ENCODE data around the gene LRIG1.
A peak's percentile ranks its signal among the peaks of the same experiment; 100 is the strongest.

The LRIG1 gene

GRCh38 chr3:66411961-66412887, 88.6 kb downstream of the LRIG1 start:
- TF ChIP-seq CREB1 (IDR thresholded peaks at IDR 0.05; ENCODE audit: low read depth), result no peak
- no peak for TF ChIP-seq MAX (IDR thresholded peaks at IDR 0.05)
- no peak for TF ChIP-seq EGR1 (IDR thresholded peaks at IDR 0.05)
- no peak for TF ChIP-seq RAD21 (IDR thresholded peaks at IDR 0.05; ENCODE audit: low read depth)
- TF ChIP-seq FOXM1 (IDR thresholded peaks at IDR 0.05; ENCODE audit: borderline replicate concordance, low read depth), result no peak
- no peak for TF ChIP-seq TAF1 (IDR thresholded peaks at IDR 0.05; ENCODE audit: low read depth)
- TF ChIP-seq YY1 (IDR thresholded peaks at IDR 0.05; ENCODE audit: low read depth), result no peak
- TF ChIP-seq NFIC (IDR thresholded peaks at IDR 0.05), result no peak
- no peak for TF ChIP-seq TEAD4 (IDR thresholded peaks at IDR 0.05)
- no peak for TF ChIP-seq CEBPB (IDR thresholded peaks at IDR 0.05)
- TF ChIP-seq EP300 (IDR thresholded peaks at IDR 0.05; ENCODE audit: borderline replicate concordance), result no peak

DNA sequence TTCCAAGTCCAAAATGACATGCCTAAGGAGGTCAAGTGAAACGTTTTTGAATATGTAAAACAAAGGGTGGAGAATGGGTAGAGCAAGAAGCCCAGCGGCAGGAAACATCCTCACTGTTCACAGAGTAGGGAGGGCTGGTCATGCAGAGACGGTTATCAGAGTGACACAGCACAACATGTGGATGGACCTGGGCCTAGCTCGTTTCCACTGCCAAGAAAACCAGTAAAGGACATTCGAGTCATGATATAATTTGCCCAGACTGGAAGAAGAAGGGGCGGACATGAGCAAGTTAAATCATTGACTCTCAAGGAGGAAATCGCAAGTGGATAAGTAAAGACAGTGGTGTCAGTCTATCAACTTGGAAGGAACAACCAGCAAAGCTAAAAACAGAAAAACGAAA, 89.3 kb downstream of the LRIG1 start:
- TF ChIP-seq EP300 (IDR thresholded peaks at IDR 0.05; ENCODE audit: borderline replicate concordance), result no peak
- TF ChIP-seq, protein P1, sequence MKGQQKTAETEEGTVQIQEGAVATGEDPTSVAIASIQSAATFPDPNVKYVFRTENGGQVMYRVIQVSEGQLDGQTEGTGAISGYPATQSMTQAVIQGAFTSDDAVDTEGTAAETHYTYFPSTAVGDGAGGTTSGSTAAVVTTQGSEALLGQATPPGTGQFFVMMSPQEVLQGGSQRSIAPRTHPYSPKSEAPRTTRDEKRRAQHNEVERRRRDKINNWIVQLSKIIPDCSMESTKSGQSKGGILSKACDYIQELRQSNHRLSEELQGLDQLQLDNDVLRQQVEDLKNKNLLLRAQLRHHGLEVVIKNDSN (IDR thresholded peaks at IDR 0.05), result no peak
- TF ChIP-seq TCF12 (IDR thresholded peaks at IDR 0.05; ENCODE audit: low read depth), result no peak
- TF ChIP-seq, protein P2, sequence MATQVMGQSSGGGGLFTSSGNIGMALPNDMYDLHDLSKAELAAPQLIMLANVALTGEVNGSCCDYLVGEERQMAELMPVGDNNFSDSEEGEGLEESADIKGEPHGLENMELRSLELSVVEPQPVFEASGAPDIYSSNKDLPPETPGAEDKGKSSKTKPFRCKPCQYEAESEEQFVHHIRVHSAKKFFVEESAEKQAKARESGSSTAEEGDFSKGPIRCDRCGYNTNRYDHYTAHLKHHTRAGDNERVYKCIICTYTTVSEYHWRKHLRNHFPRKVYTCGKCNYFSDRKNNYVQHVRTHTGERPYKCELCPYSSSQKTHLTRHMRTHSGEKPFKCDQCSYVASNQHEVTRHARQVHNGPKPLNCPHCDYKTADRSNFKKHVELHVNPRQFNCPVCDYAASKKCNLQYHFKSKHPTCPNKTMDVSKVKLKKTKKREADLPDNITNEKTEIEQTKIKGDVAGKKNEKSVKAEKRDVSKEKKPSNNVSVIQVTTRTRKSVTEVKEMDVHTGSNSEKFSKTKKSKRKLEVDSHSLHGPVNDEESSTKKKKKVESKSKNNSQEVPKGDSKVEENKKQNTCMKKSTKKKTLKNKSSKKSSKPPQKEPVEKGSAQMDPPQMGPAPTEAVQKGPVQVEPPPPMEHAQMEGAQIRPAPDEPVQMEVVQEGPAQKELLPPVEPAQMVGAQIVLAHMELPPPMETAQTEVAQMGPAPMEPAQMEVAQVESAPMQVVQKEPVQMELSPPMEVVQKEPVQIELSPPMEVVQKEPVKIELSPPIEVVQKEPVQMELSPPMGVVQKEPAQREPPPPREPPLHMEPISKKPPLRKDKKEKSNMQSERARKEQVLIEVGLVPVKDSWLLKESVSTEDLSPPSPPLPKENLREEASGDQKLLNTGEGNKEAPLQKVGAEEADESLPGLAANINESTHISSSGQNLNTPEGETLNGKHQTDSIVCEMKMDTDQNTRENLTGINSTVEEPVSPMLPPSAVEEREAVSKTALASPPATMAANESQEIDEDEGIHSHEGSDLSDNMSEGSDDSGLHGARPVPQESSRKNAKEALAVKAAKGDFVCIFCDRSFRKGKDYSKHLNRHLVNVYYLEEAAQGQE (IDR thresholded peaks at IDR 0.05; ENCODE audit: low read depth), result no peak
- no peak for TF ChIP-seq MAX (IDR thresholded peaks at IDR 0.05)
- TF ChIP-seq ZBTB7A (IDR thresholded peaks at IDR 0.05; ENCODE audit: low read depth), result no peak
- TF ChIP-seq NFIC (IDR thresholded peaks at IDR 0.05), result no peak
- TF ChIP-seq CREB1 (IDR thresholded peaks at IDR 0.05; ENCODE audit: low read depth), result no peak

GRCh38 chr3:66410976-66411375, 89.8 kb downstream of the LRIG1 start:
- TF ChIP-seq RAD21 (IDR thresholded peaks at IDR 0.05; ENCODE audit: low read depth), result no peak
- no peak for TF ChIP-seq ZBTB7A (IDR thresholded peaks at IDR 0.05; ENCODE audit: low read depth)
- TF ChIP-seq, protein P2 (IDR thresholded peaks at IDR 0.05; ENCODE audit: low read depth), result no peak
- no peak for TF ChIP-seq TEAD4 (IDR thresholded peaks at IDR 0.05)
- no peak for TF ChIP-seq NFIC (IDR thresholded peaks at IDR 0.05)

DNA sequence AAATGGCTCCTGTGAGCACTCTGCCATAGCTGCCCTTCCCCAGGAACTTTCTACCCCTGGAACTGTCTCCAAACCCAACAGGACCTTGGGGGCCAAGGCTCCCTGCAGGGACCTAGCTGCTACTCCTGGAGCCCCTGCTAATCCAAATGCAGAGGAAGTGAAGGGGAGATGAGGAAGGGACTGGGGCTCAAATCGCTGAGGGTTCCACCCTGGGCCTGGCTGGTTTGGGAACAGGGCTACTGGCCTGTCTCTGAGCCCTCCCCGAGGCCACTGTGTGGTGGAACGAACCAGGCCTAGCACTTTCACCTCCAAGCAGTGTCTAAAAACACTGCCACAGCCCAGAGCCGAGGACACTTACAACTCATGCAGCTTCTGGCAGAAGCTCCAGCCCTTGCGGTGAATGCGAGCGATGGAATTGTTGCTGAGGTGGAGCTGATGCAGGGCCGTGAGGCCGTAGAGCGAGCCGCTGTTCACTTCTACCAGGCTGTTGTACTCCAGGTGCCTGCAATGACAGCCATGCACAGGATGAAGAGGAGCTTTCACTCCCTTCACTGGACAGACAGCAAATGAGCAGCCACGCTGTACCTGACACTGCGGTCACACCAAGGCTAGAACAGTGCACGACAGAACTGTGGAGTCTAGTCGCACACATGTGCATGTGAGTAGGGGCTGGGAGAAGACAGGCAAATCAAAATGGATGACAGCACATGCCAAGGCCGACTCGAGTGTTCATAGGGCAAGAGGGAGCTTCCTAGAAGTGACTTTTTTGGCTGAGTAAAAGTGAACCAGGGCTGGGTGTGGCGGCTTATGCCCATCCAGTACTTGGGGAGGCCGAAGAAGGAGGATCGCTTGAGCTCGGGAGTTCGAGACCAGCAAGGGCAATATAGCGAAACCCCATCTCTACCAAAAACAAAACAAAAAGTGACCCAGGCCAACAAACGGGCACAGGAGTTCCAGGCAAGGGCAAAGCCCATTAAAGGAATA, 90.8 kb downstream of the LRIG1 start:
- TF ChIP-seq YY1 (IDR thresholded peaks at IDR 0.05; ENCODE audit: low read depth) (no peak), TAF1 (IDR thresholded peaks at IDR 0.05; ENCODE audit: low read depth) (no peak)

DNA sequence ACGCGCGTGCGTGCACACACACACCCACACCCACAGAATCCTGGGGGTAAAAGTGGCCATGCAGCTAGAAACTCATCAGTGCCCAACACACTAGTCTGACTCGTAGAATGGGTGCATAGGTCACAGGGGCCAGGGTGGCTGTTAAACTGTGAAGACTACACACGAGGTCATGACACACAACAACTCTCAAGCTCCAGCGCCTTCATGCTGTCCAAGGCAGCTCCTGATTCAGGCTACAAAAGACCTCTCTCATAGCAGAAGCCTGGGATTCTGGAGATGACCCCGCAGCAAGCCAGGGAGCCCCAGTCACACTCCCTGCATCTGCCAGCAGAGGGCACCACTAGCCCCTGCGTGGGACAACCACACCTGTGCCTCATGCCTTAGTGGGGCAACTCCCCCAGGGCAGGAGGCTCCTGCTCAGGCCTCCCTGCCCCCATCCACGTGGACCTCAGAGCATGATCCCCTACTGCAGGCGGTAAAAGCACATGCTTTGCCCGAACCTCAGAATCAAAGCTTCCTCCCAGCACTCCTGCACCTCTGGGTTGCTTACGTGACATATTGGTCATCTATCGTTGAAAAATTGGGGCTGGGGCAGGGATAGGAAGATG, 93.1 kb downstream of the LRIG1 start:
- TF ChIP-seq MAX (IDR thresholded peaks at IDR 0.05) (peak; percentile 42; the same call in 1 of the 2 replicates), RAD21 (IDR thresholded peaks at IDR 0.05; ENCODE audit: low read depth) (peak; percentile 89), EGR1 (IDR thresholded peaks at IDR 0.05) (no peak), TEAD4 (IDR thresholded peaks at IDR 0.05) (no peak), NFIC (IDR thresholded peaks at IDR 0.05) (no peak)
- TF ChIP-seq, protein P2 (IDR thresholded peaks at IDR 0.05; ENCODE audit: low read depth), result no peak

All from Ishikawa (cell line).